HepG2 (cell line): ENCODE data around the gene DLG4. TPM values are rescaled to one million over a fixed set of nuclear protein-coding genes. Genes with fewer than 3 reads are reported as not detected.
A peak's percentile ranks its signal among the peaks of the same experiment; 100 is the strongest.

Experiments
- PHF20 ChIP-seq: sonication (generic); formaldehyde crosslinking; IDR thresholded peaks from 2 replicates; pipeline ENCODE4 v1.5.0; 2020; ENCODE audit warnings: mild to moderate bottlenecking, missing genetic modification reagents
- PRDM10 ChIP-seq: sonication (generic); formaldehyde crosslinking; IDR thresholded peaks from 2 replicates; pipeline ENCODE4 v1.4.0; 2020; ENCODE audit warnings: low read depth, missing genetic modification reagents
- RBFOX2 ChIP-seq: fragments of 200-400 bp; formaldehyde crosslinking; IDR thresholded peaks from 2 replicates; pipeline ENCODE4 v1.6.1; 2017; ENCODE audit warnings: low read depth, mild to moderate bottlenecking, low read length
- SALL2 ChIP-seq: sonication (generic); formaldehyde crosslinking; IDR thresholded peaks from 2 replicates; pipeline ENCODE4 v1.8.1; 2023; ENCODE audit warnings: mild to moderate bottlenecking, missing genetic modification reagents, inconsistent platforms
- SNAPC2 ChIP-seq: sonication (generic); formaldehyde crosslinking; IDR thresholded peaks from 2 replicates; pipeline ENCODE4 v1.8.1; 2022; ENCODE audit warnings: mild to moderate bottlenecking, missing genetic modification reagents
- THRA ChIP-seq: sonication (generic); formaldehyde crosslinking; IDR thresholded peaks from 2 replicates; pipeline ENCODE4 v1.4.0; 2020; ENCODE audit warnings: missing genetic modification reagents, borderline replicate concordance
- ZNF646 ChIP-seq: sonication (generic); formaldehyde crosslinking; IDR thresholded peaks from 2 replicates; pipeline ENCODE4 v1.9.0; 2021; ENCODE audit warnings: mild to moderate bottlenecking, missing genetic modification reagents
- polyA plus RNA-seq, 8 experiments: library from polyadenylated mRNA; depleted of rRNA in 3 of 8; stranded (reverse) in 7 of 8; unstranded in 1 of 8; fragments of >200 nt; fragmentation: Illumina TruSeq in 4 of 8; extraction: Trizol in 4 of 8; gene quantifications; 2 replicates each; pipeline versions ENCODE4 v1.2.1 to v1.2.3, GENCODE V29; 2011 to 2016; ENCODE audit warnings: low read depth in 4 of 8, missing spikeins in 1 of 8, mixed read lengths in 1 of 8; ENCODE audit not compliant: insufficient read depth in 1 of 8
- total RNA-seq, 5 experiments: library from RNA; depleted of rRNA; stranded (reverse); fragments of >200 nt; fragmentation: Illumina TruSeq; extraction: Trizol; gene quantifications; 2 replicates each; pipeline ENCODE4 v1.2.3, GENCODE V29; 2016; ENCODE audit warnings: low read depth in 1 of 5

Gene DLG4
- total and polyA plus RNA-seq, 2 of the 13 experiments (the other 11 are each of a cell fraction or from before 2014, with no cell fraction given), result 0.71 to 4.3 TPM

- TF ChIP-seq PRDM10 (no peak), SNAPC2 (CRISPR knock-in tag) (no peak), THRA (CRISPR knock-in tag) (no peak), PHF20 (CRISPR knock-in tag) (no peak), ZNF646 (CRISPR knock-in tag) (no peak), RBFOX2 (peak; percentile 37; the same call in 1 of the 2 replicates), SALL2 (CRISPR knock-in tag) (no peak)
Observed at GRCh38 chr17:7224661-7225111, 5.0 kb upstream of the DLG4 start (continued).
